GM21381 (cell line): ENCODE results near the gene TRIM44.
"Not testable (repeated sequence)": the region's sequence is repeated elsewhere in the genome, so short reads cannot be mapped to it uniquely, and the experiment has no call there.

Experiments used
- ATAC-seq: cut with Tn5 transposase; IDR thresholded peaks from one replicate; pipeline ENCODE4 v1.9.1; 2021; ENCODE audit warnings: mild to moderate bottlenecking, moderate library complexity; ENCODE audit not compliant: unreplicated experiment

Gene TRIM44

GRCh38 chr11:35750315-35750714, 87.7 kb downstream of the TRIM44 start:
- ATAC-seq = no peak

GRCh38 chr11:35750981-35751663, 88.5 kb downstream of the TRIM44 start:
- ATAC-seq = no peak

GRCh38 chr11:35751664-35752061, 89.1 kb downstream of the TRIM44 start:
- ATAC-seq = no peak

- no peak for ATAC-seq
These were observed 89.5 kb downstream of the TRIM44 start for GRCh38 chr11:35752115-35752514.

- not testable (repeated sequence) for ATAC-seq
These were observed 91.0 kb downstream of the TRIM44 start for GRCh38 chr11:35753573-35753972.

GRCh38 chr11:35759951-35760350, 97.4 kb downstream of the TRIM44 start:
- not testable (repeated sequence) for ATAC-seq

- ATAC-seq = no peak
These were observed 99.3 kb downstream of the TRIM44 start for GRCh38 chr11:35761899-35762298.

GRCh38 chr11:35763301-35763700, 100.7 kb downstream of the TRIM44 start:
- ATAC-seq = no peak

GRCh38 chr11:35763765-35764164, 101.2 kb downstream of the TRIM44 start:
- no peak for ATAC-seq

GRCh38 chr11:35764417-35764816, 101.8 kb downstream of the TRIM44 start:
- no peak for ATAC-seq

GRCh38 chr11:35765211-35765610, 102.6 kb downstream of the TRIM44 start:
- ATAC-seq = no peak

GRCh38 chr11:35766651-35767050, 104.1 kb downstream of the TRIM44 start:
- no peak for ATAC-seq

GRCh38 chr11:35770425-35770824, 107.8 kb downstream of the TRIM44 start:
- ATAC-seq = not testable (repeated sequence)

GRCh38 chr11:35771722-35772121, 109.1 kb downstream of the TRIM44 start:
- no peak for ATAC-seq

- not testable (repeated sequence) for ATAC-seq
These were observed 114.7 kb downstream of the TRIM44 start for GRCh38 chr11:35777241-35777640.

GRCh38 chr11:35778943-35779342, 116.4 kb downstream of the TRIM44 start:
- not testable (repeated sequence) for ATAC-seq

- no peak for ATAC-seq
These were observed 116.8 kb downstream of the TRIM44 start for GRCh38 chr11:35779409-35779808.

- ATAC-seq = no peak
These were observed 118.6 kb downstream of the TRIM44 start for GRCh38 chr11:35780951-35781860.

GRCh38 chr11:35781861-35782470, 119.4 kb downstream of the TRIM44 start:
- ATAC-seq = no peak

GRCh38 chr11:35783809-35784208, 121.2 kb downstream of the TRIM44 start:
- no peak for ATAC-seq

- ATAC-seq = peak; percentile 54
These were observed 122.1 kb downstream of the TRIM44 start for GRCh38 chr11:35784699-35785098.
